Stimulated activated CD4-positive, alpha-beta T cell treated with anti-CD3 and anti-CD28 coated beads, TNF-alpha, amount 100 ng/mL, for 24 hours (primary cell): ENCODE measurements around the gene DLK1.

Experiments used
- DNase-seq, 3 experiments: peaks; one replicate each; pipeline ENCODE4 v3.0.0-alpha.2; 2020; ENCODE audit warnings: low read depth in 3 of 3

The DLK1 gene

DNA sequence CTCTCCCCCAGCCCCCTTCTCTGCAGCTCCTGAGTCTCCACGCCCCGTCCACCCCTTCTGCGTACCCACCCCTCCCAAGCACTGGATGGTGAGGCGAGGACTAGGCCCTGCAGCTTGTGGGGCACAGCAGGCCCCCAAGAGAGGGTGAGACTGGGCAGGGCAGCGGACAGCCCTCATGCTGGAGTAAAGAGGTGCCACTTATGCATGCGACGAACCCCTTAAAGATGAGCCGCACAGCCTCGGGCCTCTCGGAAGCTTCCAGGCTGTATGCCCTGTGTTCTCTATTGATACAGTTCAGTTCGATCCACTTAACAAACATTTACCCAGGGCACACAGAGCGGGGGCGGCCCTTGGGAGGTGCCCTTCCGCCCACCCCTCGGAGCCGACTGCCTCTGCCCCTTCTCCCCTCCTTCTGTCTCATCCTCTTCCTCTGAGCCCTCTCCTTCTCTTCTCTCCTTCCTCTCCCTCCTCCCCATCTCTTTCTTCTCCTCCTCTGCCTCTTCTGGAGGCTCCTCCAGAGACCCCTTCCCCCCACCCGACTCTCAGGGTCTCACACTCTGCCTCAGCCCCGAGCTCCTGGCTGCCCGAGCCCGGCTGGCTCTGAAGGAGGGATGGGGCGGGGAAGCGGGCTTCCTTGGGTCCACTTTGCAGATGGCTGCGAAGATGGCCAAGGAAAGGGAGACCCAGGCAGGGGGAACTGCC lies 32.7 kb upstream of the DLK1 start:
- DNase-seq: no peak

DNA sequence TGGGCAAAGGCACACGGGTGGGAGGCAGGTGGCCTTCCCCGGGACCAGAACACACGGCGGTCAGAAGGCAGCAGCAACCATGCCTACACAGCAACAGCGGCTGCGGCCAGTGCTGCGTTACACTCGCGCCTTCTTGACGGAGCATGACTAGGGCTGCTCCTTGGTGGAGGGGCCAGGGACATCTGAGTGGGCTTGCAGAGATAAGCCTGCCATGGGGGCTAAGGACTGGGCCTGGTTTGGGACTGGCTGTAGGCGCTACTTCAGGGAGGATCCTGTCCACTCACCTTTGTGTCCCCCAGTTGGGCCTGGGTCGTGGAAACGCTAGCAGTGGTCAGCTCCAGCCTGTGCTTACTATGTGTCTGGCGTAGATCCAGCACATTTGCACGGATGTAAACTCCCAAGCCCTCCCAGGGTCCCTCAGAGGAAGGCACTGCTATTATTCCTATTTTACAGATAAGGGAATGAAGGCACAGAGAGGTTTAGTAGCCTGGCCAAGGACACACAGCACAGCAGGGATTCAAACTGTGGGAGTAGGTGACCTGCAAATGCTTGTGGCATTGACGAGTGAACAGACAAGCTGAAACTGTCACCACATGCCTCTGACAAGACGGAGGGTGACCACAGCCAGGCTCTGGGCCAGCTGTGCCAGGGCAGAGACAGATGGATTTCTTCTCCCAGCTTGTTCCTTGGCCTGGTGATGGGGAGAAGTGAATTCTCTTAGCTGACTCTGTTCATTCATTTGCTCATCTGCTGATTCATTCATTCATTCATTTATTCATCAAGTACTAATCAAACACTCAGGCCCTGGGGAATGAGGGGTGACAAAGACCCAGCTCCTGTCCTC lies 31.9 kb upstream of the DLK1 start:
- no peak for DNase-seq

- DNase-seq: no peak
Measured at GRCh38 chr14:100695423-100695738, 31.3 kb upstream of the DLK1 start.

GRCh38 chr14:100696008-100696407 lies 30.7 kb upstream of the DLK1 start:
- DNase-seq: no peak

DNA sequence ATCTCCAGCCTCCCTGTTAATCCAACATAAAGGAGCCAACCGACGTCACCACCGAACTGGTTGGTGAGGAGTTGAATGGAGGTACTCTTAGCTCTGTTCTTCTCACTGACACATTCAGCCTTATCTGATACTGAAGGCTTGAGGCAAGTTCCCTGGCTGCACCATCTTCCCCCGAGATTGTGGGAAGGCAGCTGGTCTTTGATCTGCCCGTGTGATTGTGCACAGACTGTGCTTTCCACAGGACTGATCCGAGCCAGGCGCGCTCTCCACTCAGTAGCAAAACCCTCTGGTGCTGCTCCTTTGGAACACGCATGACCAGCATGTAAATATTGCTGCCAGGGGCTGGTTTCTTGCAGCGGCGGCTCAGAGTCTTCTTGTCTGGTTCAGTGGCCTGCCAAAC lies 30.1 kb upstream of the DLK1 start:
- DNase-seq: no peak

DNA sequence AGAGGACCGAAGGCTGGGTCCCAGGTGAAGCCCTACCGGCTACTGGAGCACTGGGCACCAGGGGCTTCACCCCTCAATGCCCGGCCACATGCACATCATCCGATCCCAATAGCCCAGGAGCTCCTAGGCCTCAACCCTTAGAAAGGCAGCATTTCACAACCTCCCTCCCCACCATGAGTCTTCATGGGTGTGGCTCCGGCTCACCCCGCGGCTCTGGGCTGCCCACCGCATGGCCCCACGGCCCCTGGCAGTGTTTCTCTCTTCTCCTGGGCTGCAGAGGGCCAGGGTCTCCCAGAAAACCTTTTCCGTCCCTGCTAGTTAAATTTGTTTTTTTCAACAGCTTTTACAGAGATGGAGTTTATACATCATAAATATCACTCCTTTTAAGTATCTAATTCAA lies 28.6 kb upstream of the DLK1 start:
- DNase-seq: no peak

- DNase-seq: no peak
Measured at GRCh38 chr14:100698666-100699448, 27.8 kb upstream of the DLK1 start.

DNA sequence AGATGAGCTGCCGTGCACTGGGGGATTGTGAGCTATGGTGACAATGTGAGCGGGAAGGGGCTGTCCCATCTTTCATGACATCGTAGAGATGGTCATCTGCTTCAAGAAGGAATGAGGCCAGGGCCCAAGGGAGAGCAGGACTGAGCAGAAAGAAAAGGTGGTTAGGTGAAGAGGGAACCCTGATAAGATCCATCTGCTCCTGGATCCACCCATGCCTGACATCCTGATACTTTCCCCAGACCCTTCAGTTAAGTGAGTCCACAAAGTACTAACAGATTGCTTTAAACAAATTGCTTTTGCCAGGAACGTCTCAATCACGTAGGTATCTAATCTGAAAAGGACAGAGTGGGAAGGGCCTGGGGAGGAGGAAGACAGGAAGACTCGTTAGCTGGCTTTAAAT lies 25.4 kb upstream of the DLK1 start:
- DNase-seq: no peak

- no peak for DNase-seq
Measured at GRCh38 chr14:100702590-100702989, 24.1 kb upstream of the DLK1 start.

DNA sequence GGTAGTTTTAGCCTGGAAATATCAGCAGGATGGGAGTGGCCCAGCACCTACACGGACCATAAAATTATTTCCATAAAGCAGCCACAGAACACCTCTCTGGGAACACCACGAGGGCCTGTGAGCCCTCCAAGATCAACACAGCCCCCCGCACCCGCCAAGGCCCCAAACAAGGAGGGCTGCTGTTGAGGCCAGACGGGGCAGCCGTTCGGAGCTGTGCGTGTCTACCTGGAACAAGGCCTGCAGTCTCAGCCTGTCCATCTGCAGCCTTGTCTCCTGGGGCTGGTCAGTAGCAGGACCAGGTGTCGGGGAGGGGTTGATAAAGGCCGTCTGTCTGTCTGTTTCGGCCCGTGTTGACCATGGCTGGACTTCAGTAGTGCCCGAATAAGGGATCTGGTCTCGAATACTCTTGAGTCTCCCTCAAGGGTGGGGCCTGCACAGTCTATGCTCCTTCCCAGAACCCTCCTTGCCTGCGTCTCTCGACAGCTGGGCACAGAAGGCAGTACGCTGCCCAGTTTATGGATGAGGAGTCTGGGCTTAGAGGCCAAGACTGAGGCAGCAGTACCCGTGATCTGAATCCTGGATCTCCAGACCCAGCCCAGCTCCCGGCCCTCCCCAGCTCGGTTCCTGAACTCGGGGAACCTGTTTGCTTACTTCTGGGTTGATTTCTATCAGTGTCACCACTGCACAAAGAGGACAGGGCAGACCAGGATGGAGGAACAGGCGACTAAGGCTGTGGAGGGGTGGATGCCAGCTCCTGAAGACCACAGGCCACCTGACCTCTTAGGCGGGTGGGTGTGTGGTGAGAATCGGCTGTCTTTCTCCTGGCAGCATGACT lies 23.1 kb upstream of the DLK1 start:
- DNase-seq: no peak

DNA sequence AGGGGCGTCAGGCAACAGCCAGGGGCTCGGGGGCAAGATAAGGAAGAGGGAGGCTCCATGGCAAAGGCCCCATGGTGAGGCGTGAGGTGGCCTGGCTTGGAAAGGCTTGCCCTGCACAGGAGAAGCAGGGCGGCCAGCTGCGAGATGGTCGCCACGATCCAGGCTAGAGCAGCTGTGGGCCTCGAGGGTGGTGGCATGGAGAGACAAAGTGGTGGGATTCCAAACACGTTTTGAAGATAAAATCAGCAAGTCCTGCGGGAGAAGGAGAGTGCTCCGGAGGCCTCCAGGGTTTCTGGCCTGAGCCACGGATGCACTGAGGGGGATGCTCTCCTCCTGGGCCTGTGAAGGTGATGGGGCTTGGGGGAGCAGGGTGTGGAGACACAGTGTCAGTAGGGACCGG lies 20.5 kb upstream of the DLK1 start:
- DNase-seq: no peak

DNA sequence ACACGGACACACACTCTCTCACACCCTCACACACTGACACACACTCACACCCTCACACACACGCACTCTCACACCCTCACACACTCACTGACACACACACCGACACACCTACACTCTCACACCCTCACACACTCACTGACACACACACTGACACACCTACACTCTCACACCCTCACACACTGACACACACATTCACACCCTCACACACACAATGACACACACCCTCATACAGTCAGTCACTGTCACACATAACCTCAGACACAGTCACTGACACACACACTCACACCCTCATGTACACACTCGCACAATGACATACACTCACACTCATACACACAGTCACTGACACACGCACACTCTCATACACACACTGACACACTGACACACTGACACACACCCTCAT lies 19.8 kb upstream of the DLK1 start:
- DNase-seq: no peak

GRCh38 chr14:100708425-100709288 lies 18.0 kb upstream of the DLK1 start:
- DNase-seq: no peak

DNA sequence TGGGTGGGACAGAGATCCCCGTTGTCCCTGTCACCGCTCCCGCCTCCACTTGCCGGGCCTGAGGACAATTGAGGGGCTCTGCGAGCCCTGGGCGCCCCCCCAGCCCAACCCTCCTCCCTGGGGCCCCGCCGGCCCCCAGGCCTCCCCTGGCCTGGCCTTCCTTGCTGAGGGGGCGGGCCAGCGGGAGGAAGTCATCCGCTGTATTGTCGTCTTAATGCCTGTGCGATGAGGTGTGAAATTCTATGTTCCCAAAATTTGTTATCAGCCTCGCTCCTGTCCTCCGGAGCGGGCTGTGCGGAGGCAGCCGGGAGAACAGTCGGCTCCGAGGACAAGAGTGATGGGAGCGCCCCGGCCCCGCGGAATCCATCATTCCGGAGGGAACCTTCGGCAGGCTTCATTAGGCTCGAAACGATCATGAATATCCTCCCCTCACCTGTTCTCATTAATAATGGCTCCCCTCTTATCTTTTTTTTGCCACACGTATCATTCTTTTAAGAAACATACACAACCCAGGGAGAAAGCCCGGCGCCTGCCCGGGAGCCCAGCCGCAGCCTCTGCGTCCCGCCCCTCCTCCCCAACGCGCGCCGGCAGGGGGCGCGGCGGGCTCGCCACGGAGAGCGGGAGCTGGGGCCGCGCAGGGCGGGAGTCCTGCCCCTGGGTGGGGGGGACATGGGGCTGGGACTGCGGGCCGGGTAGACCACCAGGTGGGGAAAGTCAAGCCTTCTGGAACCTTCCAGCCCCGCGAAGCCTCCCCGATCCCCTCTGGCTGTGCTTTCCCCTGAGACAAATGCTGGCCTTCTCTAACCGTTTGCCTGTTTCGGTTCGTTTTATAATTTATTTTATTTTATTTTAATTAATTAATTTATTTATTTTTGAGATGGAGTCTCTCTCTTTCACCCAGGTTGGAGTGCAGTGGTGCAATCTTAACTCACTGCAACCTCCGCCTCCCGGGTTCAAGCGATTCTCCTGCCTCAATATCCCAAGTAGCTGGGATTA lies 17.1 kb upstream of the DLK1 start:
- no peak for DNase-seq

DNA sequence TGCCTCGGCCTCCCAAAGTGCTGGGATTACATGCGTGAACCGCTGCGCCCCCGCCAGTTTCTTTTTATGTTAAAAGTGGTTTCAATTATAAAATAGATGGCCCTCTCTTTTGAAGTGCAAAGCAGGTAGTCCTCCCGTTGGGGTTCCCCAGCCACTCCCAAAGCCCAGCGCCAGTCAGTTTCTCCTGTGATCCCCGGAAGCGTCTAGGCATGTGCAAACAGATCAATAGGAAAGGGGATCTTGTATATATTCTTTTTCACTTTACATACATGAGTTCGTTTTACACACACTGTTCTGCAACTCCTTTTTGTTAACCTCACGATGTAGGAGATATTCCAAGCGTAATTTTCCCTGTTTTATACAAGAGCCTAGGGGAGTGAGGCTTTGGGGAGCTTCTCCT lies 16.3 kb upstream of the DLK1 start:
- DNase-seq: no peak

DNA sequence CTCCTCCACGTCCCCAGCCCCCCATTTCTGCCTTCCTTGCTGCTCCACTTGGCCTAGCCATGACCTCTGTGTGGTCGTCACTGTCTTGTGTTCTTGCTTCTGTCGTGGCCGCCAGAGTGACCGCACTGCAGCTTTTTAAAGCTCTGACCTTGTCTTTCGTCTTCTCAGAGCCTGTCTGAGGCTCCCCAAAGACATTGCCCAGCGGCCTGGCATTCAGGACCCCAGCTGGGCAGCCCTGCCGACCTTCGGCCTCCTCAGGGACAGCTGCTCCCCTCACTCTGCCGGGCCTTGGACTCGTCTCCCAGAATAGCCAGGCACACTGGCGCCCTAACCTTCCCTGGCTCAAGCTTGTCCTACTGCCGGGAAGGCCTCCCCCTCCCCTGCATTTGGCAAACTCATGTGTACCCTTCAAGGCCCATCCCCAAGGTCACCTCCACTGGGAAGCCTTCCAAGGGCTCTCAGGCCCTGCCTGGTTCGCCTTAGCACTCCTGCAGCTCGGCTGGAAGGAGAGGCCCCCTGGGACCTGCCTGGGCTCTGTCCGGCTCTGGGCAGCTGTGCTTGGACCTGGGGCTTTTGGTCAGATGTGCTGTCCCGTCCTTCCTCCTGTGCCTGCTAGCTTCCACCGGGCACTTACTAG lies 15.7 kb upstream of the DLK1 start:
- DNase-seq: no peak

GRCh38 chr14:100711493-100711892 lies 15.2 kb upstream of the DLK1 start:
- no peak for DNase-seq

- DNase-seq: no peak
Measured at GRCh38 chr14:100712490-100712889, 14.2 kb upstream of the DLK1 start.

DNA sequence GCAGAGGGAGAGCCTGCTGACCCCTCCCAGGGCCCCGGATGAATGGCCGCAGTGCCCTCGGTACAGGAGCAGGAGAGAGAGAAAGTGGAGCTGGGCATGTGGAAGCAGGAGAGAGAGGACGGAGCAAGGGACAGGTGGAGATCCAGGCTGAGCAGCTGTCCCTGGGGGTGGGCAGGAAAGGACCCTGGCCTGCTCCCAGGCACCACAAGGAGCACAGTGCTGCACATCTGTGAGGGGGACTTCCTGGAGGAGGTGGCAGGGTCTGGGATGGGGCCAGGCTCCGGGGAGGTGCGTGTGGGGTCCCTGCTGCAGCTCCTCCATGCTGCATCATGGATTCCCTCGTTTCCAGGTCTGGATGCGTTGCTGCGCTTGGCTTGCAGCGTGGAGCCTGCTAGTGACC lies 13.0 kb upstream of the DLK1 start:
- no peak for DNase-seq
